GM12864 (cell line): ENCODE results near the gene CYTL1.

Experiments
- DNase-seq: peaks from one replicate; pipeline ENCODE4 v3.0.0-alpha.2; 2011; ENCODE audit warnings: low read depth
- H3K4me3 ChIP-seq: 2 replicates; pipeline ENCODE4 v1.5.1; 2011; ENCODE audit warnings: mild to moderate bottlenecking, low read depth, low read length, control low read depth
- CTCF ChIP-seq: IDR thresholded peaks from 2 replicates; pipeline ENCODE4 v1.5.1; 2011; ENCODE audit warnings: low read depth, mild to moderate bottlenecking, moderate library complexity, low read length, control low read depth, inconsistent platforms; ENCODE audit errors: missing control alignments

Gene CYTL1

GRCh38 chr4:5027346-5027745 lies 8.1 kb upstream of the CYTL1 start:
- H3K4me3 ChIP-seq, result no peak overlapping the region
- no peak for DNase-seq
- no peak for TF ChIP-seq CTCF

DNA sequence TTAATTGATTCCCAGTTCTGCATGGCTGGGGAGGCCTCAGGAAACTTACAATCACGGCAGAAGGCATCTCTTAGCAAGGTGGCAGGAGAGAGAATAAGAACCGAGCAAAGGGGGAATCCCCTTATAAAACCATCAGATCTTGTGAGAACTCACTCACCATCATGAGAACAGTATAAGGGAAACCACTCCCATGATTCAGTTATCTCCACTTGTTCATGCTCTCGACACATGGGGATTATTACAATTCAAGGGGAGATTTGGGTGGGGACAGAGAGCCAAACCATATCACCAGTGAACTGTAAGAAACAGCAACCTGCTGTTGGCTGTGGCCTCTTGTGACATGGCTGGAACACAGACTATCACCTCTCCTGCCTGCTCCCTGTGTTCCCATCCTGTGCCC lies 7.1 kb upstream of the CYTL1 start:
- no peak for TF ChIP-seq CTCF
- no peak overlapping the region for H3K4me3 ChIP-seq
- no peak for DNase-seq

DNA sequence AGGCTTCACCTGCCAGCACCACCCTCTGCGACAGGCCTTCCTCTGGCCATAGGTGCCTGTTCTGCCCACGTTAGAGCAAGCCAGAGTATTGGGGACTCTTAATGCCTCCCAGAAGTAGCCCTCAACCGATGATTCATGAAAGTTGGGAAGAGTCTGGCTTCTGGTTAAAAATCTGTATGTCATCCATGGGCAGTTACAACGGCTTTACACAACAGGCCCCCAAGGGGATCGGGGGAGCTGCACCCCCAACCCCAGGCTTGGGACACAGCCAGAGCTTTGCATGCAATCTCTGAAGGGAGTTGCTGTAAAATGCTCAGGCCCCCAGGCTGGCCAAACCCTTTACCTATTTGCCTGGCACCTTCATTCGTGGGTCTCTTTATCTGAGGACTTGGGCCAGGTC lies 5.4 kb upstream of the CYTL1 start:
- TF ChIP-seq CTCF, result no peak
- no peak overlapping the region for H3K4me3 ChIP-seq
- no peak for DNase-seq

DNA sequence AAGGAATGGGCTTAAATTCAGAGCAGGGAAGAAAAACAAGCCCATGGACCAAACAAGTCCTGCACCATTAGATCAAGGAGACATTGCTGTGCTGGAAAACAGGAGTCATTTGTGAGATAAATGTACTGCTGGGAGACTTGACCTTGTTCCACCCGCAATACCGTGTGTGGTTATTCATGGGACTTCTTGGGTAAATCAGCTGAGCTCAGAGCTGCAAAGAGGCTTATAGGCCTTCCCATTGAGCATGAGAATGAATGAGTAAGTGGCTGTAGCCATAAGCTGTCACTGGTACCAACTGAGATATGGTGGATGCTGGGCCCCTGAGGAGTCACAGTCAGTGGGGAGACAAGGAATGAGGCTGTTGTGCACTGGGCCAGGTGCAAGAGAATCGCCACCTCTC lies 2.3 kb upstream of the CYTL1 start:
- no peak for DNase-seq
- TF ChIP-seq CTCF, result no peak
- no peak overlapping the region for H3K4me3 ChIP-seq

DNA sequence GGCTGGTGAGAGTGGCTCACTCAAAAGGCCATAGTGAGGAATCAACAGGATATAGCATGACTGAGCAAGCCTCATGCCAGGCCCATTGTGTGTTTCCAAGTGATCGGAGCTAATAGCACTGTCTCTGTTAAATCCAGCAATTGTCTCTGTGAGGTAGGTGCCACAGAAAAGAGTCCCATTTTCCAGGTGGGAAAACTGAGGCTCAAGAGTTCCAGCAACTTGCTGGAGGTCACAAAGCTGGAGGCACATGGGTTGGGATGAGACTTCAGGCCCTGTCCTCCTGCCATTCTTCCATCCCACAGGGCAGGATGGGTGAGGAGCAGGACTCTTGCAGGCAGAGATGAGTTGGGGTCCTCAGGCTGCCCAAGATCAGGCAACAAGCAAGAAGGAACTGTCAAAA lies 1.1 kb upstream of the CYTL1 start:
- no peak for DNase-seq
- TF ChIP-seq CTCF, result no peak
- no peak overlapping the region for H3K4me3 ChIP-seq

GRCh38 chr4:5019796-5020195 lies 538 bp upstream of the CYTL1 start:
- no peak for TF ChIP-seq CTCF
- DNase-seq, result no peak
- no peak overlapping the region for H3K4me3 ChIP-seq

DNA sequence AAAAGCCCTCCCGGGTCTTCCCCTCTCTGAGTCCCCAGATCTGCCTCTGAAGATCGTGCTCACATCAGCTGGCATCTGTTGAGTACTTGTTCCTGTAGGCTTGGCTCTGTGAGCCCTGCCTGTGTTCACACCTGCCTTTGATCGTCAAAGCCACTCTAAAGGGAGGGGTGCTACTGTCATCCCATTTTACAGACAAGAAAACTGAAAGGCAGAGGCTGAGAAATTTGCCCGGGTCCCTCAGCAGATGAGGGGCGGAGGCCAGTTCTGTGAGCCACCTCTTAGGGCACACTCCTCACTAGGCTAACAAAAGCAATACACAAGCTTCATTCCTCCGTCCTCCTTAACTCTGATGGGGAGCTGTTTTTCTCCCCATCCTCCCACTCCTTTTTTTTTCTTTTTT lies 655 bp downstream of the CYTL1 start:
- DNase-seq, result no peak
- TF ChIP-seq CTCF, result no peak
- H3K4me3 ChIP-seq, result no peak overlapping the region
